GF-D8 (cell line): ENCODE data around the gene PXDC1.
"Not testable (repeated sequence)": the region's sequence is repeated elsewhere in the genome, so short reads cannot be mapped to it uniquely, and the experiment has no call there.

Experiments used
- DNase-seq: peaks from one replicate; lab custom pipeline; 2025; lab: John Stamatoyannopoulos, UW

The PXDC1 gene

GRCh38 chr6:3708540-3708939 is 43.0 kb downstream of the PXDC1 start:
- DNase-seq, result no peak

- DNase-seq, result no peak
Observed at GRCh38 chr6:3707751-3708412, 43.6 kb downstream of the PXDC1 start.

GRCh38 chr6:3707024-3707423 is 44.5 kb downstream of the PXDC1 start:
- no peak for DNase-seq

GRCh38 chr6:3706547-3706946 is 45.0 kb downstream of the PXDC1 start:
- DNase-seq, result no peak

GRCh38 chr6:3701631-3702030 is 49.9 kb downstream of the PXDC1 start:
- no peak for DNase-seq

- DNase-seq, result no peak
Observed at GRCh38 chr6:3699231-3699630, 52.3 kb downstream of the PXDC1 start.

GRCh38 chr6:3698021-3698420 is 53.5 kb downstream of the PXDC1 start:
- DNase-seq, result no peak

GRCh38 chr6:3697609-3698008 is 53.9 kb downstream of the PXDC1 start:
- DNase-seq, result no peak

- DNase-seq, result no peak
Observed at GRCh38 chr6:3696525-3697088, 54.9 kb downstream of the PXDC1 start.

- no peak for DNase-seq
Observed at GRCh38 chr6:3695065-3695817, 56.3 kb downstream of the PXDC1 start.

- DNase-seq, result no peak
Observed at GRCh38 chr6:3693831-3694230, 57.7 kb downstream of the PXDC1 start.

- DNase-seq, result no peak
Observed at GRCh38 chr6:3690506-3690905, 61.0 kb downstream of the PXDC1 start.

- DNase-seq, result no peak
Observed at GRCh38 chr6:3687847-3688246, 63.7 kb downstream of the PXDC1 start.

GRCh38 chr6:3683331-3683730 is 68.2 kb downstream of the PXDC1 start:
- no peak for DNase-seq

- DNase-seq, result no peak
Observed at GRCh38 chr6:3678946-3679345, 72.6 kb downstream of the PXDC1 start.

- not testable (repeated sequence) for DNase-seq
Observed at GRCh38 chr6:3677751-3678150, 73.8 kb downstream of the PXDC1 start.

GRCh38 chr6:3677351-3677750 is 74.2 kb downstream of the PXDC1 start:
- not testable (repeated sequence) for DNase-seq
